Thyroid gland (tissue), 4 donors: ENCODE results near the gene INPP4B.

Experiments used
- CTCF ChIP-seq, 6 experiments: fragments of 200-600 bp in 3 of 6; fragments of 450-650 bp in 3 of 6; sonication (generic) in 3 of 6; IDR thresholded peaks; one replicate each; pipeline ENCODE4 v1.5.1; 2016 to 2019; ENCODE audit warnings: antibody characterized with exemption in 6 of 6, mild to moderate bottlenecking in 2 of 6, inconsistent platforms in 1 of 6, moderate library complexity in 1 of 6
- POLR2A ChIP-seq, 2 donors: fragments of 450-650 bp; IDR thresholded peaks; one replicate each; pipeline ENCODE4 v1.6.1; 2017; ENCODE audit warnings: antibody characterized with exemption in 2 of 2, mild to moderate bottlenecking in 2 of 2, moderate library complexity in 1 of 2

- no peak for TF ChIP-seq CTCF (IDR thresholded peaks at IDR 0.05)
- no peak for TF ChIP-seq POLR2A (IDR thresholded peaks at IDR 0.05)
Observed at GRCh38 chr4:142607976-142608375, 238.1 kb downstream of the INPP4B start.
